ENCODE data around the gene XYLT1. TPM values are rescaled to one million over a fixed set of nuclear protein-coding genes. Genes with fewer than 3 reads are reported as not detected.

Gene XYLT1
- 83.9 and 109 TPM in 2 replicates for total RNA-seq

GRCh38 chr16:17470908-17471718, at the start of gene XYLT1:
TSS of gene XYLT1 (minus strand) at chr16:17470960. CDS start at chr16:17470796, 164 bp downstream.

